Sigmoid colon (tissue), 7 donors: Measurements from ENCODE around the gene HOXA5. TPM values are rescaled to one million over a fixed set of nuclear protein-coding genes. Genes with fewer than 3 reads are reported as not detected.

Experiments
- DNase-seq: peaks from one replicate; pipeline ENCODE4 v3.0.0-alpha.2; 2019
- H3K27ac ChIP-seq, 4 donors: fragments of 200-600 bp; sonication (generic); one replicate each; pipeline ENCODE4 v1.5.1; 2016 to 2019; ENCODE audit warnings: mild to moderate bottlenecking in 1 of 4
- H3K27me3 ChIP-seq, 3 donors: fragments of 200-600 bp; sonication (generic); one replicate each; pipeline ENCODE4 v1.5.1; 2019; ENCODE audit warnings: mild to moderate bottlenecking in 1 of 3
- H3K36me3 ChIP-seq, 4 donors: fragments of 200-600 bp; sonication (generic); one replicate each; pipeline ENCODE4 v1.5.1; 2016 to 2019
- H3K4me1 ChIP-seq, 4 donors: fragments of 200-600 bp; sonication (generic); one replicate each; pipeline ENCODE4 v1.5.1; 2017 to 2019
- H3K4me3 ChIP-seq, 4 donors: fragments of 200-600 bp; sonication (generic); one replicate each; pipeline ENCODE4 v1.5.1; 2017 to 2019; ENCODE audit warnings: mild to moderate bottlenecking in 2 of 4, moderate library complexity in 1 of 4
- H3K9me3 ChIP-seq, 4 donors: fragments of 200-600 bp in 3 of 4; sonication (generic) in 3 of 4; one replicate each; pipeline versions ENCODE4 v1.5.1 to v1.6.1; 2013 to 2019
- CTCF ChIP-seq, 4 experiments: fragments of 450-650 bp in 3 of 4; fragments of 200-600 bp in 1 of 4; IDR thresholded peaks; one replicate each; pipeline ENCODE4 v1.5.1; 2016 to 2019; ENCODE audit warnings: antibody characterized with exemption in 4 of 4, mild to moderate bottlenecking in 3 of 4, moderate library complexity in 2 of 4
- EP300 ChIP-seq, 4 donors: sonication (generic); formaldehyde crosslinking; IDR thresholded peaks; one replicate each; pipeline ENCODE4 v1.6.1; 2017; ENCODE audit warnings: antibody characterized with exemption in 4 of 4
- POLR2A ChIP-seq, 2 donors: fragments of 450-650 bp; IDR thresholded peaks; one replicate each; pipeline ENCODE4 v1.6.1; 2016; ENCODE audit warnings: antibody characterized with exemption in 2 of 2, mild to moderate bottlenecking in 2 of 2, moderate library complexity in 2 of 2
- POLR2AphosphoS5 ChIP-seq, 4 donors: sonication (generic); formaldehyde crosslinking; IDR thresholded peaks; one replicate each; pipeline ENCODE4 v1.6.1; 2017; ENCODE audit warnings: antibody characterized with exemption in 4 of 4
- WGBS, 2 donors: extraction: QIAGEN DNeasy Blood & Tissue Kit; methylation state at CpG; one replicate each; pipeline ENCODE4 v1.1.7; 2013; 5-methylcytosine and 5-hydroxymethylcytosine counted together
- intact Hi-C: fragments of 100-400 bp; cut with DNase I; formaldehyde crosslinking; loops from one replicate; pipeline ENCODE4 v1.15.1; 2023
- polyA plus RNA-seq, 3 donors: library from polyadenylated mRNA; stranded (reverse); fragments of 200-250 nt; gene quantifications; one replicate each; pipeline ENCODE4 v1.2.3, GENCODE V29; 2013
- total RNA-seq, 4 donors: library from RNA; depleted of rRNA; stranded (reverse); fragments of >200 nt; gene quantifications; one replicate each; pipeline ENCODE4 v1.1.0, GENCODE V29; 2016
- donor health status: healthy with polysubstance abuse.
- donor health status: Bipolar disorder and iron deficiency.
- donor health status: healthy.

HOXA5 gene
- total and polyA plus RNA-seq, 7 donors, result 3.2 to 14.3 (median 10.2) TPM

GRCh38 chr7:27178366-27178765 is 34.9 kb upstream of the HOXA5 start:
- H3K4me3 ChIP-seq, result peak overlapping the region; percentile 48 to 85 (median 82)
- peak; percentile 83 for DNase-seq
- no peaks in the 10 kb centered on the region for H3K9me3 ChIP-seq
- peak overlapping the region in 3 of 4 donors; percentile 97 to 98 (median 98) for H3K27ac ChIP-seq
- peaks cover 0 to 66% (median 49%) of the 10 kb centered on the region in 4 donors for H3K4me1 ChIP-seq
- intact Hi-C loops, result no loop called here
- TF ChIP-seq CTCF (IDR thresholded peaks at IDR 0.05), result no peak
- no peak for TF ChIP-seq EP300 (IDR thresholded peaks at IDR 0.05)
- peak; percentile 22 to 69 (median 34) for TF ChIP-seq POLR2AphosphoS5 (IDR thresholded peaks at IDR 0.05)
- TF ChIP-seq POLR2A (IDR thresholded peaks at IDR 0.05), result peak in 1 of 2 donors; percentile 61
- H3K27me3 ChIP-seq, result peaks cover 0 to 6% (median 0%) of the 10 kb centered on the region in 3 donors
- no peaks in the 10 kb centered on the region for H3K36me3 ChIP-seq
- WGBS, 2 donors, result 9 to 55% methylated on average over 6 of the region's 6 CpGs

GRCh38 chr7:27177795-27178320 is 34.4 kb upstream of the HOXA5 start:
- H3K36me3 ChIP-seq, result no peaks in the 10 kb centered on the region
- H3K4me3 ChIP-seq, result peak overlapping the region; percentile 48 to 85 (median 82)
- H3K27ac ChIP-seq, result peak overlapping the region in 3 of 4 donors; percentile 97 to 98 (median 98)
- no peak for DNase-seq
- 9 to 50% methylated on average over 5 of the region's 5 CpGs for WGBS, 2 donors
- intact Hi-C loops, result no loop called here
- no peaks in the 10 kb centered on the region for H3K9me3 ChIP-seq
- TF ChIP-seq POLR2A (IDR thresholded peaks at IDR 0.05), result no peak
- TF ChIP-seq POLR2AphosphoS5 (IDR thresholded peaks at IDR 0.05), result no peak
- TF ChIP-seq CTCF (IDR thresholded peaks at IDR 0.05), result no peak
- TF ChIP-seq EP300 (IDR thresholded peaks at IDR 0.05), result no peak
- H3K27me3 ChIP-seq, result peaks cover 0 to 3% (median 0%) of the 10 kb centered on the region in 3 donors
- H3K4me1 ChIP-seq, result peaks cover 0 to 61% (median 45%) of the 10 kb centered on the region in 4 donors

GRCh38 chr7:27176962-27177794 is 33.7 kb upstream of the HOXA5 start:
- peaks cover 0 to 54% (median 38%) of the 10 kb centered on the region in 4 donors for H3K4me1 ChIP-seq
- peak overlapping the region in 3 of 4 donors; percentile 97 to 98 (median 98) for H3K27ac ChIP-seq
- intact Hi-C loops, result no loop called here
- no peaks in the 10 kb centered on the region for H3K36me3 ChIP-seq
- no peaks in the 10 kb centered on the region for H3K9me3 ChIP-seq
- peak in 2 of 4 donors; percentile 10 to 15 for TF ChIP-seq POLR2AphosphoS5 (IDR thresholded peaks at IDR 0.05)
- peak in 1 of 2 donors; percentile 7 for TF ChIP-seq POLR2A (IDR thresholded peaks at IDR 0.05)
- TF ChIP-seq EP300 (IDR thresholded peaks at IDR 0.05), result no peak
- TF ChIP-seq CTCF (IDR thresholded peaks at IDR 0.05), result no peak
- peak overlapping the region; percentile 48 to 85 (median 82) for H3K4me3 ChIP-seq
- peak; percentile 70 for DNase-seq
- no peaks in the 10 kb centered on the region for H3K27me3 ChIP-seq
- 10 to 55% methylated on average over 22 of the region's 22 CpGs for WGBS, 2 donors

GRCh38 chr7:27176524-27176845 is 33.0 kb upstream of the HOXA5 start:
- Histone ChIP-seq H3K4me1 (peaks cover 0 to 47% (median 31%) of the 10 kb centered on the region in 4 donors), H3K9me3 (no peaks in the 10 kb centered on the region), H3K36me3 (no peaks in the 10 kb centered on the region), H3K27ac (peak overlapping the region in 3 of 4 donors; percentile 97 to 98 (median 98)), H3K27me3 (no peaks in the 10 kb centered on the region), H3K4me3 (peak overlapping the region; percentile 48 to 85 (median 82))
- TF ChIP-seq POLR2AphosphoS5 (IDR thresholded peaks at IDR 0.05) (no peak), EP300 (IDR thresholded peaks at IDR 0.05) (no peak)
- WGBS, 2 donors, result 8 to 47% methylated on average over 3 of the region's 3 CpGs
- intact Hi-C loops, result no loop called here
- DNase-seq, result no peak
